GM19238 (cell line): ENCODE results near the gene DAO.
"Not testable (repeated sequence)": the region's sequence is repeated elsewhere in the genome, so short reads cannot be mapped to it uniquely, and the experiment has no call there.

Experiments
- DNase-seq: peaks from one replicate; pipeline ENCODE4 v3.0.0; 2011; ENCODE audit warnings: low spot score; ENCODE audit not compliant: insufficient read length

DAO gene

DNA sequence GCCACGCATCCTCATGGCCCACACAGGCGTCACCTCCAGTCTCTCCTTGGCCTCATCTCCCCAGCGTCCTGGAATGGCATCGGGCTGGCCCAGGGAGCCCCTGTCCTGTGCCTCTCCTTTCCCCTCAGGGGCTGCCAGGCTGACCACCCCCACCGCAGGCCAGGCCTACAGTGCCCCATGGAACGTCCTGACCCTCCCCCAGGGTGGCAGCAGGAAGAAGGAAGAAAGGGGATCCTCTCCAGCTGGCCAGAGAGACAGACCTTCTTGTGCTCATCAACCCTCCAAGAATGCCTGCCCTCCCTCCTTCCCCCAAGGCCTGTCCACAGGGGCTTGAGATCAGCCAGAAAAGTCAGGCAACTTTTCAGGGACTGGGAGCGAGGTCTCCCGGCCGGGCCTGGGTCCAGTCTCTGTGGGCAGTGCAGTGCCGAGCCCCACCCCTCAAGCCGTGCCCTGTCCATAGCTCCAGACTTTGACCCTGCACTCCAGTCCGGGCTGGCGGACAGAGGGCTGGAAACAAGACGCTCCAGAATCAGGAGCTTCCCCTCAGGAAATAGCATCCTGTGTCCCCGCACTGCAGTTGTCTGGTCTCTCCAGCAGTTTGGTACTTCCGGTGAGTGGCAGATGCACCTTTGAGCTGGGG, at the start of gene DAO:
DAO (plus strand) TSS at position 478 of the 640 bp plus-strand sequence. CDS start 4,915 bp downstream, outside the sequence.
- DNase-seq, result no peak

DNA sequence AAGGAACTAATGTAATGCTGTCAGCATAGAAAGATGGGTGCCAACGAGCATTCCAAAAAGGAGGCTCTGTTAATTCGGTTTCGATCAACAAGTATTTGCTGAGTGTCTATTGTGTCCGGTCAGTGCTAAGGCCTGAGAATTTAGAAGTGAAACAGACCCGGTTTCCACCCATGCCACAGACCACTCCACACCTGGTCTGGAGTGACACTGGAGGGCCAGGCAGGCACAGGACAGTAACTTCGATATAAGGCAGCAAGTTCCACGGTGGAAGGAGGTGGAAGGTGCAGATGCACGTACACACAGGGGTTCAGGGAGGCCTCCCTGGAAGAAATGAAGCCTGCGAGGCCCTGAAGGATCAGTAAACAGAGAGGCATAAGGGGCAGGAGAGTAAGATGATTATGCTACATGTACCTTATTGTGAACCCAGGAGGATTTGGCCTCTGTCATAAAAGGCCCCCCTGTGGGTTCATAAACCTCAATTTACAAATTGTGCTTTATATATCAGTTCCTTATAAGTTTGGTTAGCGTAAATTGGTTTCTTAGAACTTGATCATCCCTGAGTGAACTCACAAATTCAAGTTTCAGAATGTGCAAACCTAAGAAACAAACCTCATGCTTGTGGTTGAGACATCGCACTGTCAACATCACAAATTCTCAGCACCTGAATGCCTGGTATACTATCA, 48.4 kb upstream of the DAO start:
- no peak for DNase-seq

DNA sequence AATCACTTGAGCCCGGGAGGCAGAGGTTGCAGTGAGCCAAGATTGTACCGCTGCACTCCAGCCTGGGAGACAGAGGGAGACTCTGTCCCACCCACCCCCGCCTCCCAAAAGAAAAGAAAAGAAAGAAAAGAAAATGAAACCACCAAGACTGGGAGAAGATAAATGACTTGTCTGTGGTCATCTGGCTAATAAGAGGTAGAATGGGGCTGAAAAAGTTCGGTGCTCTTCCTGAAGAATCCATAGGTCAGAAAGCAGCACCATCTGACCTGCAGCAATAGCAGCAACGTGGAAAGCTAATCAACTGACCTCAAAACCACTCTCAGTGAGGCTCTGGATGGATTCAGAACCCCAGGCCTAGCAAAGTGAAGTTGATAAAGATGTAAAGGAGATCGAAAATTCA, 47.7 kb upstream of the DAO start:
- DNase-seq, result no peak

DNA sequence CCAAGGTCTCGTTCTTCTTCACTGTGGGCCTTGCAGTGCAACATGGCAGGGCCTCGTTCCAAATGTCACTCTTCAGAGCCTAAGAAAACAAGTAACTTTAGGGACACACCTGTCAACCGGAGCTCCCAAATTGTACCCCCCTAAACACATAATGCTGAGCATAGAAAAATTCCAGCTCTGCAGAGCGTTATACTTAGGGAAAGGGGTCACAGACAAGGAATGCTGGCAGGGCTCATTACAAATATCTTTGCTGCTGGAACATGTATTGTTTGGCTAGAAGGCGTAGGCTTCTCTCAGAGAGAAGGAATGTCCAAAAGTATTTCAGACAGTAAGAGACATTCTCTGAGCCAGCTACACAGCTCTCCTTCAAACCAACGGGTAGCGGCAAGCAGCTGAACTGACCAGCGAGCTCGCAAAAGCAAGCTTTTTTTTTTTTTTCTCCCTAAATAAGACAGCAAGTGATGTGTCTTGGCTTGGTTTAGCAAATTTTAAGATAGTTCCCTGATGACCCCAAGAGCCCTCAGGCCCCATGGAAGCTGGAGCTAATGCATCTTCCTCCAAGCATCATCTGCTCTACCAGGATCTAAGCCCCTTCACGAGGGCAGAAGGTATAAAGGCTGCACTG, 47.0 kb upstream of the DAO start:
- DNase-seq, result no peak

DNA sequence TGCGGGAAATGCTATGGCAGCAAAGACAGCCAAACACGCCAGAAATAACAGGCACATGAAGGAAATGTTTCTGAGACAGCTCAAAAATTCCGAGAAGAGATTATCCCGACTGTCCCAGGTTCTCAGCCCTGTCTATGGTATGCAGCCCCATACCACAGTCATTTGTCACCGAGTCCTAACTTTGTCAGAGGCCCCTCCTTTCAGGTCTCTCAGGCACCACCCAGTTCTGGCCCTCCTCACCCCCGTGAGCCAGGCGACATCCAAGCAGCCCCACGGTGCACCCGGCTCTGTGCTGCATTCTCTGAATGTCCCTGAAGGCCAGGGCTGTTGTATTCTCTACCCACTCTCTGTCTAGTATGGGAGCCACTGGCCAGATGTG, 46.5 kb upstream of the DAO start:
- DNase-seq, result no peak

DNA sequence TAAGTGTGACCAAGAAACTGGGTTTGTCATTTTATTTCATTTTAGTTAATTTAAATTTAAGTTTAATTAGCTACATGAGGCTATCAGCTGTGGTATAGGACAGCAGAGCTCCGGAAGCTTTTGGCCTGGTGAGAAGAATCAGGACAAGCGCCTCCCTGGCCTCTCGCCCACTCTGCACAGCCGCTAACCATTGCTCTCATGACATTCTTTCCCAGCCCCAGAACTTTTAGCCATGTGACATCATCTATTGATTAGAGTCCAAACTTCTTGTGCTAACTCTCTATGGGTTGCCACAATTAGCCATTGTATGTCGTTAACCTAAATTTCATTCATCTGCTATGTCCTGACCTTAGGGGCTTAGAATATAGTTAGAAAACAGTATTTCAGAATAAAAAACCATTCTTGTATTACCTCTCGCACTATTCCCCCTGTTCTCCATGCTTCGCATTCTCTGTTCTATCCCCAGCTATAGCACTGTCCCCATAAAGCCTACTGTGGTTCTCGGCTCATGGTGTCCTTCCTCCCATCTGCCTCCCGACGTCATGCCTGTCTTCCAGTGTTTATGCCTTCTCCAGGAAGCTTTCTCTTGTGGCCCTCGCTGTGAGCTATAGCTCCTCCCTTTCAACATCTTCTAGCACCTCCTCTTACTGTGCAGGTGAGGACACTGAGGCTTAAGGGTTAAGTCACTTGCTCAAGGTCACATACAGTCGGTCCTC, 46.0 kb upstream of the DAO start:
- DNase-seq, result no peak

DNA sequence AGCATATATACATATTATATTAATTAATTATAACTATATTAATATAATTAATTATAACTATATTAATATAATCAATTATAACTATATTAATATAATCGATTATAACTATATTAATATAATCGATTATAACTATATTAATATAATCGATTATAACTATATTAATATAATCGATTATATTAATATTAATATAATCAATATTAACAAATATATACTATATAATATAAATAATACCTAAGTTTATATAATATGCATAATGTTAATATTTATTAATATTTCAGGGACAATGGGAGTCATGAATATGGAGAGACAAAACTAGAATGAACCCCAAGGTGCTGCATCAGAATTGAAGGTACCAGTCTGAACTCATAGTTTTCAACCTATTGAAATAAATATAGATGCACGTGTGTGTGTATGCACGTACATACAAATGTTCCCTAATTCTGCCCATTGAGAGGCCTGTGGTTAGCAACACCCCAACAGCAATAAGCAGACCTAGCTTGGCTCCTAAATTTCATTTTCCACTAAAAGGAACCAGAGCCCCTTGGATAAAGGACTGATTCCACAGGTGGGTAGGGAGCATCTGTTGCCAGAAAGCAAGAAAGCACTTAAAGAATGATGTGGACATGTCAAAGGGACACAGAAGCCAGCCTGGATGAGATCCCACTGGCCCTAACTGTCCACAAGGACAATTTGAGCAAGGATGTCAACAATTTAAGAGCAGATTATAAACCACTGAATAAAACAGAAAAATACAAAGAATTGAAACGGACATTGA, 43.8 kb upstream of the DAO start:
- DNase-seq, result no peak

DNA sequence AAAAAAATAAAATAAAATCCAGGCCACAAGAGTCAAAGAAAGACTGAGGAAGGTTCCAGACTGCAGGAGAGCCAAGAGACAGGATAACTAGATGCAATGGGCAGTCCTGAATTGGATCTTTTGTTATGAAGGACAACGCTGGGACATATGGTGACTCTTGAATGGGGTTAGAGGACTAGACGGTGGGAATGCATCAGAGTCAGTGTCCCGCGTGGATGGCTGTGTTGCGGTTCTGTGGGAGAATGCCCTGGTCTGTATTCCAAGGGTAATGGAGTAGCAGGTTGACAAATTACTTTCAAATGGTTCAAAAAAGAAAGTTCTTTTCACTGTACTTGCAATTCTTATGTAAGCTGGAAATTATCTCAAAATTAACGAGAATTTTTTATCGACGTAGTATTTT, 42.7 kb upstream of the DAO start:
- DNase-seq, result no peak

DNA sequence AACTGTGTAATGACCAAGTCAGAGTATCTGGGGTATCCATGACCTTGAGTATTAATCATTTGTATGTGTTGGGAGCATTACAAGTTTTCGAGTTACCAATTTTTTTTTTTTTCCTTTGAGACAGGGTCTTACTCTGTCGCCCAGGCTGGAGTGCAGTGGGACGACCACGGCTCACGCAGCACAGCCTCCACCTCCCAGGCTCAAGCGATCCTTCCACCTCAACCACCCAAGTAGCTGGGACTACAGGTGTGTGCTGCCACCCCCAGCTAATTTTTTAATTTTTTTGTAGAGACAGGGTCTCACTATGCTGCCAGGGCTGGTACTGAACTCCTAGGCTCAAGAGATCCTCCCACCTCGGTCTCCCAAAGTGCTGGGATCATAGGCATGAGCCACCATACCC, 42.2 kb upstream of the DAO start:
- DNase-seq, result no peak

DNA sequence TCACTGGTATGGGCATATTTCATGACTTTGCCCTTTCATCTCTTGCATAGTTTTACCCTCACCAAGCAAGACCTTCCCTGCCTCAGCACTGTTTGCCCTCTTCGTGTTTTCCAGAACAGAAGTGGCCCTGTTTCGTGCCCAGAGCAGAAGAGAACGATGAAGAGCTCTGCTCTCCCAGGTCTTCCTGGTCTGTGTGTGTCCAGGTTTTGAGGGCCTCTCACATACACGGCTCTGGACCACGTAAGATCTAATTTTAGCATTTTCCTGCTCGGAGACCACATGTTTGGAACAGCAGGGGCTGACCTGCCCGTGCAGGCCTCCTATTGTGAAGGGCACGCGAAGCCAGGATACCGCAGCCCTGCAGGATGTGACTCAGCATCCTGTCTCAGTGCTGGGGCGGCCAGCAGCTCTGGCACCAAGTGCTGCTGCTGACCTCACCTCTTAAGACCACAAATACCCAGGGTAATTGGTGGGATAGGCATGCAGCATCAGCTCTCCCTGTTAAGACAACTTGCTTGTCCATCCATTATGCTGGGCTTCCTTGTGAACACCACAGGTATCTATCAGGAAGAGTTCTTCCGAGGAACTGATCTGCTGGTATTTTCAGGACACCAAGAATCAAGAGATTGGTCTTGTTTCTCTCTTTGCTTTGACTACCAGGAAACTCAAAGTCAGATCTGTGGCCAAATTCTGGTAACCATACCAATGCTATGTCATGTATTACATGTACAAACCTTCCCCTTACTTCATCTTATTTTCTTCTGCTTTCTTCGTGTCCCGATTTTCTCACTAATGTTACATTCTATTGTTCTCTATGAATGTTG, 41.5 kb upstream of the DAO start:
- DNase-seq, result peak; percentile 80

DNA sequence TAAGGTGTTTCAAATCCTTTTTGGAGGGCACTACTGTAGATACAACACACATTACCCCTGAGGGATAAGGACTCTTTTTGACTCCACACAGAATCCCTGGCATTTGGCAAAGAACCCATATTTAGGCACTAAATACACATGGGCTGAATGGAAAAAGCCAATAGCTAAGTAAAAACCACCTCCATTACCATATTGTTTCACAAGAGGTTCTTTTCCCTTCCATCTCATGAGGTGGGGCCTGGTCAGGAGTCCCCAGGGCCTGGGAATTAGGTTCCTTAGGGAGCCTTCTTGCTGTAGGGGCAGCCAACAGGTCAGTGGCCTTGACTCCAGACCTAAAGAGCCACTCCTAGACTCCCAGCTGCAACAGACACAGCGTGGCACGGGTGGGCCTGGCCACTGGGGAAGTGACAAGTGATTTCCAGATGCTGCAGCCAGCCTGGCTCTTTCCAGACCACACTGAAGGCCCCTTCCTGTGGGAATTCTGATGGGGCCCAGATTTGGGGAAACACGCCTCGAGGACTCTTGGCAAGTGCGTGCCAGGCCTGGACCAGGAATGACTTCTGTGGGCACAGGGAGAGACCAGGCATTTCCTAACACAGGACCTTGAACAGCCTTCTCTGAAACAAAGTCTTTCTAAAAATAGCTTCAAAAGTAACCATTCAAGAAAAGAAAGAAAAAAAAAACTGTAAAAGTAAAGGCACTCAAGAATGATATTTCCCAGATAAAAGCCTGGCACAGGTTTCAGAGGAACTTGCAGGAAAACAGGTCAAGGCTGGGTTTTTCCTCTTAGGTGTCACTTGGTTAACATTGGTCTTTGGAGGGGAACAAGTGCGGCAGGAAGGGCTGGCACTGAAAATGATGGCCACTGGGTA, 40.6 kb upstream of the DAO start:
- no peak for DNase-seq

DNA sequence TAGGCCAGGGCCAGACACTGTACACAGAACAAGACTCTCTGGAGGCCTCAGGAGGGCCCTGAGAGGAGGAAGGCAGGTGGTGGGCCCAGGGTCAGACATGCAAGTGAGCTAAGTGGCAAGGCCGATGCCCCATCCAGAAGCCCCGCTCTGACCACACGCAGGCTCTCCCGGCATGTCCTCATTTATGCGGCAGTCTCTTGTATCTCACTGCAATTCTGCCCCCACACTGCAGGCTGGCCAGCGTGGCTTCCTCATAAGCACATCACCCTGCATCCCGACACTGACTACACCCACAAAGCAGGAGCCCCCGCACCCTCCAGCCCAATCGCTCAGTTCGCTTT, 40.0 kb upstream of the DAO start:
- no peak for DNase-seq

DNA sequence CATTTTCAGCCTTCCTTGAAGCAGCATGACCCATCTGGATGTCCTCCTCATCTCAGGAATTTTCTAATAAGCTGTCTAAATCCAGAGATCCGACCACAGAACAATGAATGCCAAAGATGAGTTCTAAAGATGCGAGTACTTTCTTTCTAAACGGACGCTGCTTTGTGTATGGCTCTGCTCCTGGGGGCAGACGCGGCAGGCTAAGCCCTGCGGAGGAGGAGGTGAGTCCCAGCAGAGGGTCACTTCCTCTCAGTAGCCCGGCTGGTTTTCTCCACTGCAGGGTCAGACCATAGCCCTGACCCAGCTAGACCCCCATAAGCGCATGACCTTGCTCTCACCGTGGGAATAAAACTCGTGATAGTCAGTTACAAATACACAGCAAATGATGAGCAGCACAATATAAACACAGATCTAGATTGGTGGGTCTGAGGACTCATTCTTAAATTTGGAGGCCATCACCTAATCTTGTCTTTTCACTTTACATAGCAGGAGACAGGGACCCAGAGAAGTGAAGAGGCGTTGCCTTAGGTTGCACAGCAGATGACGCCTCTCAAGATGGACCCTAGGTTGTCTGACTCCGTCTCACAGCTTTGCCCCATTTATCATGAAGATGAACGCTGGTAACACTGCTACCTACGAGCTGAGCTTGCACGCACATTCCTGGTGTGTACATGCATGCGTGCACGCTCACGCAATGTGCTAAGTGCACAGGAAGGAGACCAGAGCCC, 39.1 kb upstream of the DAO start:
- DNase-seq, result no peak

DNA sequence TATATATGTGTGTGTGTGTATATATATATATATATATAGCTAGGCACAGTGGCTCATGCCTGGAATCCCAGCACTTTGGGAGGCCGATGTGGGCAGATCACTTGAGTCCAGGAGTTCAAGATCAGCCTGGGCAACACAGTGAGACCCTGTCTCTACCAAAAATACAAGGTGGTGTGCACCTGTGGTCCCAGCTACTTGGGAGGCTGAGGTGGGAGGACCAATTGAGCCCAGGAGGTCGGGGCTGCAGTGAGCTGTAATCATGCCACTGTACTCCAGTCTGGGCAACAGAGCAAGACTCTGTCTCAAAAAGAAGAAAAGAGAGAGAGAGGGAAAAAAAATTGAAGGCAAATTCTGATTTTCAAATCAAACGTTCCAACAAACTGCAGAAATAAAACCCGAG, 38.1 kb upstream of the DAO start:
- DNase-seq, result not testable (repeated sequence)

DNA sequence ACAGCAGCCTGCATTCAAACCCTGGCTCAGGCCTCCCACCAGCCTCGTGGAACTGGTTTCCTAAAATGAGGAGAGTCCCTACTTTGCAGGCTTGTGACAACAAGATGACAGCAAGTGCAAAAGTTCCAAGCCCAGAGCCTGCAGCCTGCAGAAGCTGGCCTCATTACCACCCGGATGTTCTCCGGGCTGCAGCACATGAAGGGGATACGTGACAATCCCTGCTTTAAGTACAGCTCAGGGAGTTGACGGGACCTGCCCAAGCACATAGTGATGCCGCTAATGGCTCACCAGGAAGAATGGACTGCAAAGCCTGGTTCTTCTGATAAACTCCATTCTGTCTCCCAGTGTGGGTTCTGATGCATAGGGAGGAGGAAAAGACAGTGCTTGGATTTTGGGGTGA, 37.5 kb upstream of the DAO start:
- no peak for DNase-seq

DNA sequence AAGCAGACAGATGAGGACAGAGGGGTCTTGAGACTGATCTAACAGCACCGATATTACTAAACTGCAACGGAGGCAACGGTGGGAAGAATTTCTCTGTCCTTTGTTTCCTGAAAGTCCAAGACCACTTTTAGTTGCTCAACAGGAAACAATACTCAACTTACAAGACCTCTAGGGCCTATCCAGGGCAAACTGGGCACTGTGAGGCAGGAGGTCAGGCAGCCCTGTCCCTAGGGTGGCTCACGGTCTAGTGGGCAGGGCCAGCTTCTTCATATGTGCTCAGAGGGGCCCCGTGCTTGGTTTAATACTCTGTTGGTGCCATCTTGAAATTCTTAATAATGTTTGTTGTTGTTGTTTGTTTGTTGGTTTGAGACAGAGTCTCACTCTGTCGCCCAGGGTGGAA, 36.7 kb upstream of the DAO start:
- no peak for DNase-seq

DNA sequence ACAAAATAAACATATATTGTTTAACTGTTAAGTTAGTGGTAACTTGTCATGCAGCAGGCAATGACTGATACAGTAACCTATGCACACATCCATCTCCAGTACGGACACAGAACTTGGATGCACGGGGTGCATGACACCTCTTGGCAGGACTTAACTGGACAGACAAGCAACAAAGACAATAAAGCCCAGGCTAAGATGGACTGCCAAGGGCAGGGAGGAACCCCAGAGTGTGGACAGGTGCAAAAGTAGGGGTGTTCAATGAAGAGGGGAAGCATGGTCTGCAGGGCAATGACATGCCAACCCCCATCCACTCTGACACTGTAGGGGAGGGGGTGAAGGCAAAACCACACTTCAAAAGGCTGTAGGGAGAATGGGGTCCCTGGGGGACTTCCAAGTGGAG, 34.2 kb upstream of the DAO start:
- DNase-seq, result no peak

DNA sequence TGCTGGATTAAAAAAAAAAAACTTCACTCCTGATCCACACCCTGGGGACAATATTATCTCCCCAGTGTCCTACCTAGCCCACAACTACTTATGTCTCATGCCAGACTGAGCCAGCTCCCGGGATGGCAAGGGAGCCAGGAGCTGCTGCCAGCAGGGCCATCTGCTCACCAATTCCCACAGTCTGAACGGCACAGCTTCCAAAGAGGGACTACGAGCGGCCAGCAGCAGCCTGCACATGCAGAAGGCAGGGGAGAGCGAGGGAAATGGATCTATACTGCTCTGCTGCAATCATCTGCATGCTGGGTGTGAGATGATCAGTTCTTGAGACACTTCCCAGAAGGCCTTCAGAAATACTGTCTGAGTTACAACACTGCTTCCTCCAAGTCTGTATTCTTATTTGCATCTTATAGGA, 33.6 kb upstream of the DAO start:
- no peak for DNase-seq

DNA sequence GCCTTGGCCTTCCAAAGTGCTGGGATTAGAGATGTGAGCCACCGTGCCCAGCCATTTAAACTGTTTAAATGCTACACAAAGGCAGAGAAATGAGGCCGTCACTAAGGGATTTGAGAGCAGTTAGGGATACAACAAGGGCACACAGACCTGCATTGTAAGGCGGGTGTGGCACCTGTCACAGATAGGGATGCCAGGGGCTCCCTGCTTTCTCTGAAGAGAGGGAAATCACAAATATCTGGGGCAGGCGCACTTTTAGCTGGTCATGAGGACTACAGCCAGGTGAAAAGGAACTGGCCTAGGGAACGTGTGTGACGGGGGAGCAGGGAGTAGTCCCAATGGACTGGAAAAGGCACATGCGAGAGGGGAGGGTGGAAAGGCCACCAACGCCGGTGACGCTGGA, 32.2 kb upstream of the DAO start:
- DNase-seq, result no peak
